Placental pericyte (primary cell): Measurements from ENCODE around the gene RNF11. TPM values are rescaled to one million over a fixed set of nuclear protein-coding genes. Genes with fewer than 3 reads are reported as not detected.

Source experiments
- total RNA-seq: library from RNA; depleted of rRNA; stranded (reverse); fragments of >200 nt; gene quantifications from 2 replicates; pipeline ENCODE4 v1.2.3, GENCODE V29; 2012

Gene RNF11
- total RNA-seq, result 111 and 139 TPM in 2 replicates

GRCh38 chr1:51235673-51236530 lies at the start of gene RNF11:
Gene RNF11, plus strand, starts transcription at chr1:51236273. Its CDS starts 484 bp downstream, at chr1:51236757.

Other genes with a start within 250 kb of the RNF11 start
- not detected in 2 replicates for gene C1orf185, start 134.0 kb upstream of the RNF11 start, total RNA-seq
- 0.29 and 0.66 TPM in 2 replicates for gene TTC39A, start 94.3 kb downstream of the RNF11 start, total RNA-seq